HepG2 (cell line): ENCODE measurements around the gene PREX1. TPM values are rescaled to one million over a fixed set of nuclear protein-coding genes. Genes with fewer than 3 reads are reported as not detected.
A peak's percentile ranks its signal among the peaks of the same experiment; 100 is the strongest.

Experiments
- ATAC-seq: fragments of 200-7000 bp; cut with Tn5 transposase; 3 replicates; pipeline ENCODE4 v1.9.1; 2020; ENCODE audit warnings: mild to moderate bottlenecking, moderate library complexity
- BruUV-seq: library from RNA; stranded (reverse); fragments of 400-500 nt; replicated peaks from 2 replicates; lab custom pipeline; 2021; lab: Mats Ljungman, UMichigan
- CTCF ChIA-PET: fragments of 300-600 bp; formaldehyde crosslinking; extraction: SDS; loops from one replicate; lab custom pipeline; 2021; ENCODE audit warnings: low total read pairs, inconsistent platforms, low intra/inter-chr PET ratio; lab: Yijun Ruan, JAX
- POLR2A ChIA-PET: fragments of 350-600 bp; sonication (Branson Sonifier 250); formaldehyde crosslinking; loops from one replicate; lab custom pipeline; 2020; ENCODE audit warnings: antibody characterized with exemption, inconsistent platforms; lab: Yijun Ruan, JAX
- DNase-seq: peaks from one replicate; pipeline ENCODE4 v3.0.0-alpha.2; 2015; ENCODE audit warnings: low spot score
- FAIRE-seq: peaks from 3 replicates; lab custom pipeline; 2011; peaks lifted over from hg19 to GRCh38; lab: Jason Lieb, UNC
- H2AFZ ChIP-seq: one replicate; pipeline ENCODE4 v1.6.1; 2011; ENCODE audit warnings: low read length, inconsistent platforms
- H3K27ac ChIP-seq: fragments of 300-600 bp; 3 replicates; pipeline ENCODE4 v1.8.0; 2011; ENCODE audit warnings: mixed run types, mild to moderate bottlenecking, mixed read lengths, low read length, inconsistent platforms; ENCODE audit not compliant: insufficient read depth; ENCODE audit errors: extremely low read length
- H3K27me3 ChIP-seq, 2 experiments: fragments of 200-600 bp in 1 of 2; 2 replicates in 1 of 2; 3 replicates in 1 of 2; pipeline versions ENCODE4 v1.6.0 to v1.8.0; 2011; ENCODE audit warnings: low read length in 2 of 2, mild to moderate bottlenecking in 2 of 2, moderate library complexity in 2 of 2, inconsistent platforms in 1 of 2; ENCODE audit not compliant: insufficient read depth in 2 of 2, control insufficient read depth in 1 of 2
- H3K36me3 ChIP-seq, 2 experiments: fragments of 200-600 bp in 1 of 2; replicated peaks in 1 of 2; 2 replicates in 1 of 2; 3 replicates in 1 of 2; pipeline versions ENCODE4 v1.5.1 to v1.8.0; 2011; ENCODE audit warnings: low read length in 2 of 2, inconsistent platforms in 1 of 2; ENCODE audit not compliant: insufficient read depth in 2 of 2, control insufficient read depth in 1 of 2
- H3K4me1 ChIP-seq: 2 replicates; pipeline ENCODE4 v1.5.1; 2012; ENCODE audit warnings: low read length, inconsistent platforms; ENCODE audit not compliant: insufficient read depth
- H3K4me2 ChIP-seq: 2 replicates; pipeline ENCODE4 v1.6.0; 2011; ENCODE audit warnings: low read depth, low read length, inconsistent platforms
- H3K4me3 ChIP-seq, 3 experiments: fragments of 200-600 bp in 1 of 3; sonication (generic), shearing (Covaris generic) in 1 of 3; replicated peaks in 1 of 3; 2 replicates each; pipeline ENCODE4 v1.5.1; 2011 to 2016; ENCODE audit warnings: low read length in 3 of 3, inconsistent platforms in 2 of 3, low read depth in 2 of 3, mild to moderate bottlenecking in 2 of 3, control low read depth in 1 of 3, mixed read lengths in 1 of 3; ENCODE audit not compliant: insufficient read depth in 1 of 3
- H3K79me2 ChIP-seq: one replicate; pipeline ENCODE4 v1.6.1; 2011; ENCODE audit warnings: low read length, inconsistent platforms; ENCODE audit not compliant: insufficient read depth
- H3K9ac ChIP-seq: 2 replicates; pipeline ENCODE4 v1.6.0; 2011; ENCODE audit warnings: mild to moderate bottlenecking, low read depth, low read length, inconsistent platforms; ENCODE audit not compliant: insufficient read depth
- H3K9me3 ChIP-seq: 2 replicates; pipeline ENCODE4 v1.5.1; 2012; ENCODE audit warnings: mild to moderate bottlenecking, low read length
- H4K20me1 ChIP-seq: 2 replicates; pipeline ENCODE4 v1.6.0; 2011; ENCODE audit warnings: inconsistent platforms, mild to moderate bottlenecking, low read length, moderate library complexity; ENCODE audit not compliant: insufficient read depth
- MEIS1 ChIP-seq: sonication (generic); formaldehyde crosslinking; IDR thresholded peaks from 2 replicates; pipeline ENCODE4 v1.9.0; 2021; ENCODE audit warnings: mild to moderate bottlenecking, missing genetic modification reagents, moderate library complexity, borderline replicate concordance
- ZNF841 ChIP-seq: sonication (generic); formaldehyde crosslinking; IDR thresholded peaks from 2 replicates; pipeline ENCODE4 v1.8.1; 2023; ENCODE audit warnings: missing genetic modification reagents, borderline replicate concordance
- ZSCAN22 ChIP-seq: sonication (generic); formaldehyde crosslinking; IDR thresholded peaks from 2 replicates; pipeline ENCODE4 v1.4.0; 2020; ENCODE audit warnings: mild to moderate bottlenecking, missing genetic modification reagents
- WGBS: methylation state at CpG from one replicate; pipeline ENCODE4 v1.1.6; 2017; ENCODE audit warnings: low lambda C conversion rate; 5-methylcytosine and 5-hydroxymethylcytosine counted together
- in situ Hi-C: cut with HindIII; loops from 2 replicates; pipeline ENCODE4 v1.10.0; 2017; ENCODE audit warnings: low pct_unique_long_range_greater_than_20kb; ENCODE audit not compliant: extremely low pct_ligation_motif_present
- intact Hi-C: fragments of 100-400 bp; cut with micrococcal nuclease; formaldehyde crosslinking; loops from one replicate; pipeline ENCODE4 v1.10.0; 2022; ENCODE audit not compliant: unreplicated experiment
- polyA plus RNA-seq, 8 experiments: library from polyadenylated mRNA; depleted of rRNA in 3 of 8; stranded (reverse) in 7 of 8; unstranded in 1 of 8; fragments of >200 nt; fragmentation: Illumina TruSeq in 4 of 8; extraction: Trizol in 4 of 8; gene quantifications; 2 replicates each; pipeline versions ENCODE4 v1.2.1 to v1.2.3, GENCODE V29; 2011 to 2016; ENCODE audit warnings: low read depth in 4 of 8, missing spikeins in 1 of 8, mixed read lengths in 1 of 8; ENCODE audit not compliant: insufficient read depth in 1 of 8
- total RNA-seq, 5 experiments: library from RNA; depleted of rRNA; stranded (reverse); fragments of >200 nt; fragmentation: Illumina TruSeq; extraction: Trizol; gene quantifications; 2 replicates each; pipeline ENCODE4 v1.2.3, GENCODE V29; 2016; ENCODE audit warnings: low read depth in 1 of 5
- TF ChIP-seq, protein P1 (sequence below): sonication (generic); formaldehyde crosslinking; IDR thresholded peaks from 2 replicates; pipeline ENCODE4 v1.4.0; 2020; ENCODE audit warnings: mild to moderate bottlenecking, missing genetic modification reagents

PREX1 gene
- total and polyA plus RNA-seq, 2 of the 13 experiments (the other 11 are each of a cell fraction or from before 2014, with no cell fraction given), result 0.02 to 0.04 TPM

DNA sequence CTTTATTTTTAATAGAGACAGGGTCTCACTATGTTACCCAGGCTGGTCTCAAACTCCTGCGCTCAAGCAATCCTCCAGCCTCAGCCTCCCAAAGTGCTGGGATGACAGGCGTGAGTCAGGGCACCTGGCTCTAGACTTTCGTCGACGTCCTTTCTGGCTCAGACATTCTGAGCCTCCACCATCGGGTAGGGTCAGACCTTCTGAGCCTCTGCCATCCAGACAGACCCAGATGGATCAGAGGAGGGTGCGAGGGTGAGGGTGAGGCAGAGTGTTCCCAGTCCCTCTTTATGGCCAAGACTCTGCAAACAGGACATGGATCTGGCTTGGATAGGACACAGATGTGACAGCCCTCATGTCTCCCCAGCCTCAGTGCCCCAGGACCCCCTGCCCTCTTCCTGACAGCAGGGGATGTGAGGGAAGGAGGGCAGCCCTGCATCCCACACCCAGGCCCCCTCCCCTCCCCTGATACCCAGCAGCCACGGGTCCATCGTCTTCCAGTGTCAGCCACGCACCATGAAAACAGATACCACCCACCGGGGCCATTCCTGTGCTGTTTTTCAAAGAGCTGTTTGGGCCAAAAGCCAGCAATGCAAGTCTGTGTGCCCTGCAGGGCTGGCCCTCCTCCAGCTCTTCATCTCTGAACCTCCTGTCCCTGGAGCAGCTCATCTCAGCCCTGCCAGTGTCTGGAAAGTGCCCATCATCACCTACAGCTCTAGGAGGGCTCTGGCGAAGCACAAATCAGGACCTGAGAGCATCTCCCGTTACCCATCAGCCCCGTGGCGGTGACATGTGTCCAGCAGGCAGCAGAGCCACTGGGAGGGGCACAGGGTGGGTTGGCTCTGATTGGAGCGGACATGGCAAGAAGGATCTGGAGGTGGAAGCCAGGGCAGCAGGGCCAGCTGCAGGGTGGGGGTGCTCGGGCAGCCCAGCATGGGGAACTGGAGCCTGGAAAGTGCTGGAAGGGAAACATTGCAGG lies 208.4 kb downstream of the PREX1 start:
- Histone ChIP-seq H2AFZ (no peak overlapping the region), H3K9ac (no peak overlapping the region)
- POLR2A ChIA-PET, result interaction anchor here (0.8 kb wide), 1 partner anchor 304 kb away, joined by 3 read pairs; no protein-coding TSS in a partner anchor
- TF ChIP-seq ZNF841 (CRISPR knock-in tag), result 0 out of 2 replicates have a peak, but pooled peaks have one; percentile 29
- 0 out of 2 replicates have a peak, but pooled peaks have one; percentile 7 for TF ChIP-seq MEIS1 (CRISPR knock-in tag)
- TF ChIP-seq, protein P1, sequence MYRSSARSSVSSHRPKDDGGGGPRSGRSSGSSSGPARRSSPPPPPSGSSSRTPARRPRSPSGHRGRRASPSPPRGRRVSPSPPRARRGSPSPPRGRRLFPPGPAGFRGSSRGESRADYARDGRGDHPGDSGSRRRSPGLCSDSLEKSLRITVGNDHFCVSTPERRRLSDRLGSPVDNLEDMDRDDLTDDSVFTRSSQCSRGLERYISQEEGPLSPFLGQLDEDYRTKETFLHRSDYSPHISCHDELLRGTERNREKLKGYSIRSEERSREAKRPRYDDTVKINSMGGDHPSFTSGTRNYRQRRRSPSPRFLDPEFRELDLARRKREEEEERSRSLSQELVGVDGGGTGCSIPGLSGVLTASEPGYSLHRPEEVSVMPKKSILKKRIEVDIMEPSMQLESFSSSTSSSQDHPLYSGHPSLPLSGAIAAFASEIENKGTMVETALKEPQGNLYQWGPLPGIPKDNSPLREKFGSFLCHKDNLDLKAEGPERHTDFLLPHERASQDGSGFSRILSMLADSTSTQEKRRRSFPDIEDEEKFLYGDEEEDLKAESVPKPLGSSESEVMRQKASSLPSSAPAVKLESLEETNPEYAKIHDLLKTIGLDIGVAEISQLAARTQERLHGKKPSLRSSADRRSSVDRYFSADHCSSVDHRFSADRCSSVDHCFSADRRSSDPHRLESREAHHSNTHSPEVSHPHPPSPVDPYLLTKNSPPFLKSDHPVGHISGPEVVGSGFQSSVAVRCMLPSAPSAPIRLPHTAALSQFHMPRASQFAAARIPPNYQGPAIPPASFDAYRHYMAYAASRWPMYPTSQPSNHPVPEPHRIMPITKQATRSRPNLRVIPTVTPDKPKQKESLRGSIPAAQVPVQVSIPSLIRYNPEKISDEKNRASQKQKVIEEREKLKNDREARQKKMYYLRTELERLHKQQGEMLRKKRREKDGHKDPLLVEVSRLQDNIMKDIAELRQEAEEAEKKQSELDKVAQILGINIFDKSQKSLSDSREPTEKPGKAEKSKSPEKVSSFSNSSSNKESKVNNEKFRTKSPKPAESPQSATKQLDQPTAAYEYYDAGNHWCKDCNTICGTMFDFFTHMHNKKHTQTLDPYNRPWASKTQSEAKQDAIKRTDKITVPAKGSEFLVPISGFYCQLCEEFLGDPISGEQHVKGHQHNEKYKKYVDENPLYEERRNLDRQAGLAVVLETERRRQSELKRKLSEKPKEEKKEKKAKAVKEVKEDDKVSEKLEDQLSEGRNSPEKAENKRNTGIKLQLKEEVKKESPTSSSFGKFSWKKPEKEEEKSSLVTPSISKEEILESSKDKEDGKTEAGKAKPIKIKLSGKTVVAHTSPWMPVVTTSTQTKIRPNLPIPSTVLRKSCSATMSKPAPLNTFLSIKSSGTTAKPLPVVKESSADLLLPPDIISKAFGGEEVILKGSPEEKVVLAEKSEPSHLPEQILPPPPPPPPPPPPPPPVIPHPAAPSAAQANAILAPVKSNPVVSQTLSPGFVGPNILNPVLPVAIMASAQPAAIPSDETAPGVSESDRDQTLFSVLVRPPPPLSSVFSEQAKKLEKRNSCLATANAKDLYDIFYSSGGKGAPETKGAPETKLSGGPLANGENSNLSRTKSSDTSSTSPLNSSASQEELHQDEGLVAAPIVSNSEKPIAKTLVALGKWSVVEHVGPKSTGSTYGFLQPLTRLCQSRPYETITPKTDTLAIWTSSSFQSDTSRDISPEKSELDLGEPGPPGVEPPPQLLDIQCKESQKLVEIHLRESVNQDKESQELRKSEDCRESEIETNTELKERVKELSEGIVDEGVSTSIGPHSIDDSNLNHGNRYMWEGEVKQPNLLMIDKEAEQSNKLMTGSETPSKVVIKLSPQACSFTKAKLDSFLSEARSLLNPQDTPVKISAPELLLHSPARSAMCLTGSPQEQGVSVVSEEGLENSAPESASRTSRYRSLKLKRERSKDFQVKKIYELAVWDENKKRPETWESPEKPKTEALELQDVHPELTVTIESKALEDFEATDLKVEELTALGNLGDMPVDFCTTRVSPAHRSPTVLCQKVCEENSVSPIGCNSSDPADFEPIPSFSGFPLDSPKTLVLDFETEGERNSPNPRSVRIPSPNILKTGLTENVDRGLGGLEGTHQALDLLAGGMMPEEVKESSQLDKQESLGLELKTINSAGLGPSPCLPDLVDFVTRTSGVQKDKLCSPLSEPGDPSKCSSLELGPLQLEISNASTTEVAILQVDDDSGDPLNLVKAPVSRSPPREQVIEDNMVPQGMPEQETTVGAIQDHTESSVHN (CRISPR knock-in tag), result no peak
- peak; percentile 40; the same call in 1 of the 2 replicates for TF ChIP-seq ZSCAN22 (CRISPR knock-in tag)
- TF ChIP-seq, all 625 proteins: peak for 3
- no peak for ATAC-seq
- in situ Hi-C loops, result loop anchor here (5.0 to 25.0 kb wide), 3 partner anchors 207 to 937 kb away; partner anchors contain the start of gene SULF2
- no peaks in the 10 kb centered on the region for H3K9me3 ChIP-seq
- 46% methylated on average over 17 of the region's 17 CpGs for WGBS
- intact Hi-C loops, result no loop called here
- H3K36me3 ChIP-seq, result no peaks in the 10 kb centered on the region
- FAIRE-seq, result no peak
- no peaks in the 10 kb centered on the region for H3K79me2 ChIP-seq
- H3K4me3 ChIP-seq, result no peak overlapping the region
- peaks cover 13 to 17% of the 10 kb centered on the region in 2 experiments; a peak in 3 of 5 replicates for H3K27me3 ChIP-seq
- no TSS peak for BruUV-seq
- H3K4me1 ChIP-seq, result peaks cover 11% of the 10 kb centered on the region
- H3K4me2 ChIP-seq, result no peak overlapping the region
- CTCF ChIA-PET, result interaction anchor here (1.7 to 3.5 kb wide), 7 partner anchors 269 to 956 kb away, joined by 6 to 40 read pairs (median 24); partner anchors contain the start of gene SULF2
- H3K27ac ChIP-seq, result no peak overlapping the region
- H4K20me1 ChIP-seq, result no peaks in the 10 kb centered on the region
- DNase-seq, result no peak
